RCC 7860 (cell line): ENCODE data around the gene RIPOR2.

Source experiments
- DNase-seq: peaks from one replicate; pipeline ENCODE4 v3.0.0-alpha.2; 2015; ENCODE audit warnings: low spot score
- FAIRE-seq: peaks from 2 replicates; lab custom pipeline; 2012; peaks lifted over from hg19 to GRCh38; lab: Jason Lieb, UNC

Gene RIPOR2

DNA sequence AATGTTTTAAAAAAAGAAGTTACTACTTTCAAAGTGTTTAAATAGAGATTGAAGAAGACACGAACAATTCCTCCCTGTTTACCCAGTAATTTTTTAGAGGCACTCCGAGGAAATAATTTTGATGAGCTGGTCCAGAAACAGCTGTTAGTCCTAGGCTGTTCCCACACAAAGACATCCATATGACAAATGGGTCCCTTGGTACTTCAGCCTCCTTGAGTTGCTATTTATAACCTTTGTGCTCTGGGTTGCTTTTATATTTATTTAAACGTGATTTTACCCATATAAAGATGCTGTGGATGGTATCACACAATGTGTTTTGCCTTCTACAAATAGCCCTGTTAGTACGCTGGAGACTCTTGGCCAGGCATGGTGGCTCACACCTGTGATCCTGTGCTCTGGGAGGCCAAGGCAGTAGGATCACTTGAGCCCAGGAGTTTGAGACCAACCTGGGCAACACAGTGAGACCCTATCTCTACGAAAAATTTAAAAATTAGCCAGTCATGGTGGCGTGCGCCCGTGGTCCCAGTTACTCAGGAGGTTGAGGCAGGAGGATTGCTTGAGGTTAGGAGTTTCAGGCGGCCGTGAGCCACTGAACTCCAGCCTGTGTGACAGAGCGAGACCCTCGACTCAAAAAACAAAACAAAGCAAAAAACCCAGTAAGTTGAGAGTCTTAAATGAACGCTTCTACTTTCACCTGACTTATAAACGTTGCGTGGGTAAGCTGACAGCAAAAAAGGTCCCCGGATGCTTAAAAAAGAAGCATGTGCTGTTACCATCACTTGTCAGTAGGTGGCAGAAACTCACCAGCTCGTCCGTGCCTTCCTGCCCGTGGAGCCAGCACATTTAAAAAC lies 80.1 kb downstream of the RIPOR2 start:
- FAIRE-seq, result peak; percentile 22
- peak; percentile 38 for DNase-seq

DNA sequence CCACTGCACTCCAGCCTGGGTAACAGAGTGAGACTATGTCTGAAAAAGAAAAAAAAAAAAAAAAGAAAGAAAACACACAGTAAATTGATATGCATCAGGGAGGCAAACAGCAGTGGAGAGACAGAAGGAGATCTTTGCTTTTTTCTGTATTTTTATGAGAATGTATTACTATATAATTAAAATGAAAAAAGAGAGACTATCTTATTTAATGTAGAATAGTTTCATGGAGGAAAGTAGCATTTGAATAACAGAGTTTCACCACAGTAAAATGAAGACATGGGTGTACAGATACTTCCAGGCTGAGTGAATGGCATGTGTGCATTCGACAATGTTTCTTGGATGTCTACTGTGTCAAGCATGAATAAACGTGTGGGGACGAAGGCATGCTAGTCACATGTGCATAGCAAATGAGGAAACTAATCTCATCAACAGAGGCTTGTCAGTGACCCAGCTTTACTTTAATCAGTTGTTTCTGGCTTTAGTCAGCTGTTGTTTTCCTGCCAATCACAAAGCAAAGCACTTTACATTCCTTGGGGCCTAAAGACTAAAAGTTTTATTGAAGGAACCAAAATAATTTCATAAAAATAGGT lies 81.6 kb downstream of the RIPOR2 start:
- no peak for DNase-seq

DNA sequence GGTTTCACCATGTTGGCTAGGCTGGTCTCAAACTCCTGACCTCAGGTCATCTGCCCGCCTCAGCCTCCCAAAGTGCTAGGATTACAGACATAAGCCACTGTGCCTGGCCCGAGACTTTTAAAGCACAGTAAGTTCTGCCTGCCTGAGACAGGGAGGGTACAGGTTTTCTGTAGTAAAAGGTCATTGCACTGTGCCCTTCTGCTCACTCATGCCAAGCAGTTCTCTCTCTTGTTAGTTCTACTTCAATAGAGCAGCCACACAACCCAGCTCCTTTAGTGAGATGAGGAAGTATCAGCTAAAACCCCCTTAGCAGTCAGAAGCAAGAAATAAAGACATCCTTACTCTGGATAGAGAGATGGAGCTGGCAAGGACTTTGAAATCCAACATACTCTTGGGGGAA lies 84.7 kb downstream of the RIPOR2 start:
- FAIRE-seq (no peak), DNase-seq (no peak)

More for the DNA sequence above, 81.6 kb downstream of the RIPOR2 start:
- no peak for FAIRE-seq

DNA sequence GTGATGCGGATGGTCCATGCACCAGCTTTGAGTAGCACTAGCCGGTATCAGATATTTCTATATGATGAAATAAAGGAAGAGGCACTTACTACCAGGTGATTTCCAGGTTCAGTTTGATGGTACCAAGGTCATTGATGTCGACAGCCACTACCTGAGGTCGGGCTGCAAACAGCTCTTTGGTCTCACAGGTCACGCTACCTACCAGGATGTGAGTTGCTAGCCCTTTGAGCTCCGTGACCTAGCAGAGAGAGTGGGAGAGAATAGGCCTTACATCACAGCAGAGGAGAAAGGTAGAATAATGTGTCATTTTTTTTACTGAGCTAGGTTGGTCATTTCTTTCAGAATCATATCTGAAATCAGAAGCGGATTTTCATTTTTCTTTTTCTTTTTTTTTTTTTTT lies 86.0 kb downstream of the RIPOR2 start:
- no peak for DNase-seq
- no peak for FAIRE-seq

DNA sequence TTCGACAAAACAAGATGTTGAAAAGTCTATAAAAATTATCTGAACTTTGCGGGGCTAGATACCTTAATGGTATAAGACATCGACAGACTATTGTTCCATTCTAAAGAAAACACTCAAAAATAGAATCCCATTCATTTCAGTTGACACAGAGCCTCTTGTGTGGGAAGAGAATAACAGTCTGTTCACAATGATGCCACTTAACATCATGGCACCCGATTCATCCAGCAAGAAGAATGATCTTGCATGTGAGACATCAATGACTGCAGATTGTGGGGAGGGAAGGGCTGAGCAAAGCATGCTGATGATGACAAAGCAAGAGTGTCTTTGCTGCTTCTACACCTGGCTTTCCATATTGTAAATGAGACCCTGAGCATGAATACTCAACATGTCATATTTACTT lies 87.3 kb downstream of the RIPOR2 start:
- no peak for FAIRE-seq
- no peak for DNase-seq

DNA sequence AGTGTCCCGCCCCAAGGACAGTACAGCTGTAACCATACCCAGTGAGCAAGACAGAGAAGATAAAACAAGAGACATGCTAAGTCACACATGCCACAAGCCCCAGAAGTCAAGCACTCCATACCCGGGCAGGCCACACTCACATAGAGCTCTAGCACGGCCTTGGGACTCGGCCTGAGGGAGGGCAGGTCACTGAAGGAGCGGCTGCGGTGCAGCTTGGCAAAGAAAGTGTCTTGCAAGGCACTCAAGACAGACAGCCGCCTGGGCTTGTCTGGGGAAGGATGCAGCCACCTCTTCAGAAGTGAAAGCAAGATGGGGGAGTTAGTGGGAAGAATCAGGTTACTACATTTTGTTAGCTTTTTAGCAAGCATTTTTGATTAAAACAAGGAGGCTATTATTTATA lies 88.4 kb downstream of the RIPOR2 start:
- DNase-seq (no peak), FAIRE-seq (no peak)

DNA sequence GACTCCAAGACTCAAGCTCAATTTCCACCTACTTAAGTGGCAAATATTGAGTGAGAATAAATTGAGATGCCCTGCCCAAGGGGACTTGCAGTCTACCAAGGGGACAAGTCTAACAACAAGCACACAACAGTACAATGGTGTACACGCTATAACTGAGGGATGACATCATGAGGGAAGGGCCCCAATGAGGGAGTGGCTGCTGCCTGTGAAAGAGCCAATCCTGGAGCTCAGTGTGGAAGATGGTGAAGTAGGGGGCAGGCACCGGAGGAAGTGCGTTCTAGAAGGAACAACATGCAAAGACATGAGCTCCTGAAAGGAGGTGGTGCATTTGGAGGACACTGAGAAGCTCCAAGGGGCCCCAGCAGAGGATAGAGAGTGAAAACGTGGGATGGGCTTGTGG lies 90.2 kb downstream of the RIPOR2 start:
- FAIRE-seq, result no peak
- no peak for DNase-seq

DNA sequence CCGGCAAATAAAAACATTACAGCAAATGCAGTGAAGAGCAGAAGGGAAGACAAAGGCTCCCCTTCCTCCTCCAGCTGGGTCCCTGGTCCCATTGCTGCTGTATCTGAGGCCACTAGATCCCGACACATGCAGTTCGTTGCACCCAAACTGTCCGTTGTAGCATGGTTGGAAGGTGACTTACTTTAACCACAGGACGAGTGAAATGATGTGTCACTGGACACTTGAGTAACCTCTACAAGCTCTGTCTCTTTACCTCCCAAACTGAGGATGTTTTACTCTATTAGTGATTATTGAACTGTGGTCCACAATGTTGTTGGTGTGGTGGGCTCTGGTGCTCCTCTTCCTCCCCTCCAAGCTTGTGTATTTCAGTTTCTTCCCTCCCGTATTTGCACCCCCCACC lies 90.9 kb downstream of the RIPOR2 start:
- FAIRE-seq (no peak), DNase-seq (no peak)

DNA sequence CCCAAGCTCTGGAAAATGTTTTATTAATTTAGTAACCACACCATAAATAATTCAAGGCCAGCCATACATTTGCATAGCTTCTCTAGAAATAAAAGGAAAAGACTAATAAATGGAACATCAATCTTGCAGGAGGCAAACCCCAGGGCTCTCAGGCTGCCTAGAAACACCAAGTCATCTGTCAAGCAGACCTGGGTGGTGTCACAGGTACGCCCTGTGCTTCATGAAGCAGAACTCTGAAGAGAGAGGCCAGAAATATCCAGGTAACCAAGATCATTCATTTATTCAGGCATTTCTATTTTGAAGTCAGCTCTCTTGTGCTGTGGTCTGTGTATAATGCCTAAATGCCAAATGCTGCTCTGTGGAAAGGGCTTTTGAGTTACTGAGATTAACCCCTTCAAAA lies 91.7 kb downstream of the RIPOR2 start:
- no peak for FAIRE-seq
- DNase-seq, result no peak

DNA sequence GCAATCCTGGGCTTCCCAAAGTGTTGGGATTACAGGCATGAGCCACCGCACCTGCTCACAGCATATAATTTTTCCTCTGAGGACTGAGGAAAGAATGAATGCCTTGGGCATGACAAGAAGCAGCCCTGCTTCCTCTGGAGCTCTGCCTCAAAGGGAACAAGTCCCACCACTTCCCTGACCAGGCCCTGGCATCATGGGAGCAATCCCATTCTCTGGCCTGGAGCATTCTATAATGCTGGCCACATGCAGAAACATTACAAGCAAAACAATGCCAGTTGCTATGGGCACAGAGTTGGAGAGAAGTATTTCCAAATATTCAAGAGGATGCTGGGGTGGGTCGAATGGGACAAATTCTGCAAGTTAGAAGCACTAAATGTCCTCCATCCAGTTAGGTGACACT lies 95.6 kb downstream of the RIPOR2 start:
- FAIRE-seq, result no peak
- no peak for DNase-seq

DNA sequence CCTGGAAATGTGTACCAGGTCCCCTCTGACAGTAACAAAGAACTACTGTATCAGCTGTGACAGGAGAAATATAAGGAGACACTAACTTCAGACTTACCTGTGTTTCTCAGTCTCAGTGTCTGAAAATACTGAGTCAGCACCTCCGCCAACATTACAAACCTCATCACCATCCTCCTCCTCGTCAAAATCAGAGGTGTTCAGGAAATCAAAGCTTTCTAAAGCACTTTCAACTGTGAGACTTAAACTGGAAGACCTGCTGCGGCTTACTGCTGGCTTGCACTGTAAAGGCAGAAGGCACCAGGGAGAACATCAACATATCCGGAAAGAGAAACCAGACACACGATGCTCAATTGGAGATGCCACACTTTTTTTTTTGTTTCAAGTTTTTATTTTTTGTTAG lies 96.8 kb downstream of the RIPOR2 start:
- no peak for FAIRE-seq
- no peak for DNase-seq

DNA sequence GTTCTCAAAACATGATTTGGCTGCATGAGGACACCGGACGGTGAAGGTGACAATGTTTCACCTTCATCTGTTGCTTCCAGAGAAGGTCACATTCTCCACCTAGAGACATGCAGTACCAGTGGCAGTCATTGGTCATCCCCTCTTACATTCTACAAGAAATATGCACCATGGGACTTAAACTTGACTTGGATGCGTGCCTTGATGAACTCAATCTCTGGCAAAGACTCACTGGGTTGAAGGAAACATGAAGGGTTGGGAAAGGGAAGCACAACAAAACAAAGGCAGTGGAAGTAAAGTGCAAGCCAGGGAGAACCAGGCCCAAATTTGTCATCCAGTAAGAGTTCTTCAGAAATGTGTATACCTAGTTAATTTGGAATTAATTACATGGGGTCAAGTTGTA lies 97.7 kb downstream of the RIPOR2 start:
- no peak for DNase-seq
- FAIRE-seq, result no peak

DNA sequence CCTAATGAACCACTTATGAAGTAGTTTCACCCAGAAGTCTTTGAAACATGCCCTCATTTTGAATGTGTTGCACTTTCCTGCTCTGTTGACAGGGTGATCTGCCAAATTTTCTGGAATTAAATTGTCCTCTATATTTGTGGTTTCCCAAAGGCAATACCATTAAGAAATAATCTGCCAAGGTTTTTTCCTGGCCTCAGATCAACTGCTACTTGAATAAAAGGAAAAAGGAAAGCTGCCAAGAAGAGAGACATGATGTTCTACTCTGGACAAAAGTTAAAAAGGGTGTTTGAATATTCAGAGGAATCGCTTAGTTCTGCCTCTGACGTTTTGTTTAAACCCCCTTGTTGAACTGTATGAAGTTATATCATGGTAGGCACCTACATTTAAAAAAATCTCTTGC lies 99.7 kb downstream of the RIPOR2 start:
- DNase-seq, result no peak
- no peak for FAIRE-seq

DNA sequence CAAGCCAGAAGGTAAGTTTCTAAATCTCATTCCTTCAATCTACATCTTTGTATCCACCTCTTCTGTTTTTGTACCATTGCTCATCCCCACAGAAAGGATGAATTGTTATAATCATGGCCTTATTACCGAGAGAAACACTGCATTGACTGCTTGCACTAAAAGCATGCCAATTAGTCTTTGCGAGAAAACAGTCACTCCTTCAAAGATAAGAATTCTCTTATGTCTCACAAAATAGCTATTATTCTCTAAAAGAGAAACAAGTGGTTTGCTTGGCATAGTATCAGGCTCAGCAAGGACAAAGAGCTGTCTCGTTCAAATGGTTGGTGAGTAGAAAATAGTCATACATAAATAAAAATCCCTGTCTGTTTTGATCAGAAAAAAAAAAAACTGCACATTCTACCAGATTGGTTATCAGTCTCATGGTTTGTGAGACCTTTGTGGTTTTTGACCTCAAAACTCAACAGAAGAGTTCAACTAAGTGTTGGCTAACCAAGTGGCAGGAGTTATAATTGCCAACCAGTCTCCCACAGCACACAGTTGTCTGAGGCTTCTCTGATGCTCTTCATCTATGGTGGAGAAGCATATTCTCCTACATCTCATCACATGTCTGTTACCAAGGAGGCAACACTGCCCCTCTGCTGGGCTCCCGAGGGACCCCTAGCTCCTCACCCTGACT lies 101.9 kb downstream of the RIPOR2 start:
- FAIRE-seq, result no peak
- no peak for DNase-seq

DNA sequence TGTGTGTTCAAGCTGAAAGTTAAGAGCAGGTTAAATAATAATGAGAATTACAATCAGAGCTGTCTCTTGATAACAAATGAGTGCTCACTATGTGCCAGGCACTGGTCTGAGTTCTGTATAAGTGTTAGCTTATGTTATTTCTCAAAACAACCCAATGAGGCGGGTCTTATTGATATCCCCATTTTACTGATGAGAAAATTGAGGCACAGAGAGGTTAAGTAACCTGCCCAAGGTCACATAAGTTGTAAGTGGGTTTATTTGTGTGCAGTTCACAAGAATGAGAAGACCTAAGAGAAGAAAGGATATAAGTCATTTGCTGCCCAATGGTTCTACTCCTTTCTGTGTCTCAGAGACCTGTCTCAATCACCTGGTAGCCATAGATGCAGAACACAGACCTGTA lies 103.0 kb downstream of the RIPOR2 start:
- no peak for DNase-seq
- FAIRE-seq, result no peak

DNA sequence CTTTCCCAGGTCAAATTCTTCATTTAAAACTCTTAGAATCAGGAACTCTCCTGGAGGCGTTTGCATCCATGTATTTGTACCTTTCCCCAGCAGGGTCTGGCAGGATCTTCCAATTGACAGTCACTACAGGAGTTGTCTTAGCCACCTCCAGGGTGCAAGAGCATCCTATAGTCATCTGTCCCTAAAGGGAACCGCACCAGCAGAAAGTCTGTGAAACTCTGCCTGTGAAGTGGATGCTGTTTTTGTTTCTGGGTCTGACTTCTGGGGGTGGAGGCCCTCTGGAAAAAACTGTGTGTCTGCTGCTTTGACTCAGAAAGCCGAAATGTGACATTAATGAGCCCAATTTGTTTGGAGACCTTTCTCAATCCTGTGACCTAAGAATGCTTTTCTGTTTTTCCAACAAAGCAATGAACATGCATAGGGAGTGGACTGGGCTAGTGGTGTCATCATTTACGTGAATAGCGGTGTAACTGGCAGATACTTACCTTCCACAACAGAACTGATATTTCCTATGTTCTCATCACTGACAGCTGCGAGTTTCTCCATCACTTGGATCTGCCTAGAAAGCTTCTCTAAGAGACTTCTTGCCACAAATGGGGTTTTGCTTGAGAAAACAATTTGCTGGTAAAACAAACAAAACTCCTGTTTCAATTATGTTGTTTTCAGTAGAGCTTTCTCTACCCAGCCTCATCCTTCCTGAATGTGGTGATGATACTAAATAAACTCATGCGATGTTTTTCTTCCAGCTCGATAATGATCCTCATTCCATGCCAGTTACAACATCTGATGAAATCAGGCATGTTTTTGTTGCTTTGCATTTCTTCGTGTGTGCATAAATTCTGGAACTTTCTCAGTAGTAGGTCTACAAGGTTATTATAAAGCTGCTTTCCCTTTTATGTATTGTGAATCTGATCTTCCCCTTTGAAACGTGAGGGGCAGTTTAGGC lies 103.7 kb downstream of the RIPOR2 start:
- DNase-seq (no peak), FAIRE-seq (no peak)

DNA sequence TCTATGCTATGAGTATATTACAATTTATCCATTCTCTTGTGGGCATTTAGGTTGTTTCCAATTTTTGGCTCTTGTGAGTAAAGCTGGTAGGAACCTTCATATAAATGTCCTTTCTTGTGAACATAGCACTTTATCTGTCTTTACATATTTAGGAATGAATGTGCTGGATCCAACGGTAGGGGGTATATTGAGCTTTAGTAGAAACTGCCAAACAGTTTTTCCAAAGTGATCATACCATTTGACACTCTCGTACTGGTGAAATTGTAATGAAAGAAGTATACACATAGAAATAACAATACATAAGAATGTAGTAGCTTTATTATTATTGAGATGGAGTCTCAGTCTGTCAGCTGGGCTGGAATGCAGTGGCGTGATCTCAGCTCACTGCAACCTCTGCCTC lies 106.1 kb downstream of the RIPOR2 start:
- no peak for DNase-seq
- no peak for FAIRE-seq

DNA sequence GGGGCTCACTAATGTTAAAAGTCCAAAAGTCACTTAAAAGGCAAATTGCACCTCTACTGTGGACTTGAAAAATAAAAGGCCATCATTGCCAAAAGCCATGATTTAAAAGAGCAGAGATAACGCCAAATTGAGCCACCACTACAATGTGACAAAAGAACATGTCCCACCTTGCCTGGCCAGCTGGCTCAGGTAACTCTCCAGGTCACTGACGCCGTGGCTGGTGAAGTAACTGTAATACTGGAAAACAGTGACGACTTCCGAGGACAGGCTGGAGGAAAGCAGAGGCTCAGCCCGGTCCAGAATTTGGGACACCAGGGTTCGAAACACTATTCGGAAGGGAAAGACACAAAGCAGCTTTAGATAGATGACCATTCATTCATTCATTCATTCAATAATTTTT lies 107.8 kb downstream of the RIPOR2 start:
- no peak for FAIRE-seq
- DNase-seq, result no peak

DNA sequence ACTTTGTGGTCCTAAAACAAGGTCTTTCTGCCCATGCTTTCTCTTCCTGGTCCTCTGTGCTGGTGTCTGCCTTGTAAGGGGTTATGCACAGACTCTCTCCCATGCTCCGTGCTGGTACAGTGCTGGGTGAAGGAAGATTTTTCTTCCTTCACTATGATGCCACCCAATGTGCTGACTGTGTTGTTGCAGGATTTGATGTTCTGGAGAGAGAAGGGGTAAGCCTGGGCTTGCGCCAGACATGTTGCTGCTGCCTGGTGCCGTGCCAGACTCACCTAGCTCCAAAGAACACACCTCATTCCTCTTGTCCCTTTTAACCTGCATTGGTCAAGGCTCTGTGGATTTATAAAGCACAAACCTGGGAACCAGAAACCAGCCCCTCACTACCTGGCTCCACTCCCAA lies 108.6 kb downstream of the RIPOR2 start:
- DNase-seq, result no peak
- FAIRE-seq, result no peak

DNA sequence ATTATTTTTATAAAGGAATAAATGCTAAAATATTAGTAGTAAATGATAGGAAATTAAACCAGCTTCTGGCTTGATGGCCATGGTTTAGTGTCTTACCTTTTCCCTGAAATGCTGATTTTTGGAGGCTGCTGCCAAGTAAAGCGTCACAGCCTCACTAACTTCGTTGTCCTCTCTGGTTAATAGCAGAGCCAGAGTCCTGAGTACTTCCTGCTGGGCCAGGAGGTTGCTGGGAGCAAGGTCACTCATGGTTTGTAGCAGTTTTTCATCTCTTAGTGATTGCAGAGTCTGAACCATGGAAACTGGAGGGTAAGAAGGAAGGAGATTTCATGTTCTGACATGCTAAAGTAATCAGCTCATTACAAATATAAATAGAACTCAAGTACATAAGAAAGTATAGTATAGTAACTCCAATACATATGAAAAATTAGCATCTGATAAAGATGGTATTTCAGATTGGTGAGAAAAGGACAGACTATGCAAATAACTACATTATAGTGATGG lies 110.6 kb downstream of the RIPOR2 start:
- no peak for DNase-seq
- no peak for FAIRE-seq
